ENCODE results near the gene SHISAL1. TPM values are rescaled to one million over a fixed set of nuclear protein-coding genes. Genes with fewer than 3 reads are reported as not detected.

The SHISAL1 gene
- total RNA-seq, 1 experiment from 2014 or later = 8.7 TPM

- DNase-seq (ENCODE audit: low read depth) = no peak
Observed at GRCh38 chr22:44342347-44342956, 29.7 kb upstream of the SHISAL1 start.

- peak; percentile 41 for DNase-seq (ENCODE audit: low read depth)
Observed at GRCh38 chr22:44341431-44342346, 28.9 kb upstream of the SHISAL1 start.

GRCh38 chr22:44340271-44341239 is 27.8 kb upstream of the SHISAL1 start:
- DNase-seq (ENCODE audit: low read depth) = no peak

GRCh38 chr22:44338906-44339305 is 26.2 kb upstream of the SHISAL1 start:
- no peak for DNase-seq (ENCODE audit: low read depth)

- no peak for DNase-seq (ENCODE audit: low read depth)
Observed at GRCh38 chr22:44338177-44338810, 25.5 kb upstream of the SHISAL1 start.

- peak; percentile 86 for DNase-seq (ENCODE audit: low read depth)
Observed at GRCh38 chr22:44337678-44338004, 24.9 kb upstream of the SHISAL1 start.

- DNase-seq (ENCODE audit: low read depth) = no peak
Observed at GRCh38 chr22:44336962-44337677, 24.4 kb upstream of the SHISAL1 start.

- DNase-seq (ENCODE audit: low read depth) = no peak
Observed at GRCh38 chr22:44335903-44336803, 23.4 kb upstream of the SHISAL1 start.

GRCh38 chr22:44335066-44335839 is 22.5 kb upstream of the SHISAL1 start:
- DNase-seq (ENCODE audit: low read depth) = no peak

GRCh38 chr22:44333847-44334635 is 21.3 kb upstream of the SHISAL1 start:
- DNase-seq (ENCODE audit: low read depth) = no peak

GRCh38 chr22:44332946-44333345 is 20.2 kb upstream of the SHISAL1 start:
- no peak for DNase-seq (ENCODE audit: low read depth)

GRCh38 chr22:44331881-44332714 is 19.3 kb upstream of the SHISAL1 start:
- DNase-seq (ENCODE audit: low read depth) = peak; percentile 69

- DNase-seq (ENCODE audit: low read depth) = no peak
Observed at GRCh38 chr22:44330744-44331660, 18.3 kb upstream of the SHISAL1 start.

- DNase-seq (ENCODE audit: low read depth) = no peak
Observed at GRCh38 chr22:44330188-44330743, 17.5 kb upstream of the SHISAL1 start.

- DNase-seq (ENCODE audit: low read depth) = peak; percentile 68
Observed at GRCh38 chr22:44329179-44329796, 16.5 kb upstream of the SHISAL1 start.
